ENCODE results near the gene SNTB2. TPM values are rescaled to one million over a fixed set of nuclear protein-coding genes. Genes with fewer than 3 reads are reported as not detected.

SNTB2 gene
- total RNA-seq, 1 donor: 35.5 TPM

DNA sequence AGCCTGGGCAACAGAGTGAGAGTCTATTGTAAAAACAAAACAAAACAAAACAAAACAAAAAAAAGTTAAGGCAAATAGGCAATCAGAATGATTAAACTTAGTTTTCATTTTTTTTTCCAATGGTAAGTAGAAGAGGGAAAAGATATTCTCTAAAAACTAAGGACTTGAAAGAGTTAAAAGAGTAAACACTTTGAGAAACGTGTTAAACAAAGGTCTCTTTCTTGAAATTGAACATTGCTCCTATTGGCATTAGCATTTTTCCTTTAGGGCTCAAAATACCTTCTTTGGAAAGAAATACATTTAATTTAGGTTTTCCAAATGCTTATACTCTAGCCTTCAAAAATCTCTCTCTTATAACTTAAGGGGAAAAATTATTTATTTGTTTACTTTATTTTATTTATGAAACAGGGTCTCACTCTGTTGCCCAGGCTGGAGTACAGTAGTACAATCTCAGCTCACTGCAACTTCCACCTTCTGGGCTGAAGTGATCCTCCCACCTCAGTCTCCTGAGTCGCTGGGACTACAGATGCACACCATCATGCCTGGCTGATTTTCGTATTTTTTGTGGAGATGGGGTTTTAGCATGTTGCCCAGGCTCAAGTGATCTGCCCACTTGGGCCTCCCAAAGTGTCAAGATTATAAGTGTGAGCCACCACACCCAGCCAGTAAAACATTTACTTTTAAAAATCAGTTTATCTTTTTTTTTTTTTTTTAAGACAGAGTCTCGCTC is 79.5 kb downstream of the SNTB2 start:
- no peak overlapping the region for H2AFZ ChIP-seq (ENCODE audit: low read length)
- H3K79me2 ChIP-seq (ENCODE audit: insufficient read depth, low read length): peaks cover 14% of the 10 kb centered on the region
- no peak overlapping the region for H3K27ac ChIP-seq (ENCODE audit: low read depth, low read length)
- H3K4me1 ChIP-seq (ENCODE audit: insufficient read depth, low read length): peaks cover 12% of the 10 kb centered on the region
- TF ChIP-seq, protein P1, sequence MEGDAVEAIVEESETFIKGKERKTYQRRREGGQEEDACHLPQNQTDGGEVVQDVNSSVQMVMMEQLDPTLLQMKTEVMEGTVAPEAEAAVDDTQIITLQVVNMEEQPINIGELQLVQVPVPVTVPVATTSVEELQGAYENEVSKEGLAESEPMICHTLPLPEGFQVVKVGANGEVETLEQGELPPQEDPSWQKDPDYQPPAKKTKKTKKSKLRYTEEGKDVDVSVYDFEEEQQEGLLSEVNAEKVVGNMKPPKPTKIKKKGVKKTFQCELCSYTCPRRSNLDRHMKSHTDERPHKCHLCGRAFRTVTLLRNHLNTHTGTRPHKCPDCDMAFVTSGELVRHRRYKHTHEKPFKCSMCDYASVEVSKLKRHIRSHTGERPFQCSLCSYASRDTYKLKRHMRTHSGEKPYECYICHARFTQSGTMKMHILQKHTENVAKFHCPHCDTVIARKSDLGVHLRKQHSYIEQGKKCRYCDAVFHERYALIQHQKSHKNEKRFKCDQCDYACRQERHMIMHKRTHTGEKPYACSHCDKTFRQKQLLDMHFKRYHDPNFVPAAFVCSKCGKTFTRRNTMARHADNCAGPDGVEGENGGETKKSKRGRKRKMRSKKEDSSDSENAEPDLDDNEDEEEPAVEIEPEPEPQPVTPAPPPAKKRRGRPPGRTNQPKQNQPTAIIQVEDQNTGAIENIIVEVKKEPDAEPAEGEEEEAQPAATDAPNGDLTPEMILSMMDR (IDR thresholded peaks at IDR 0.05; ENCODE audit: extremely low read depth, low read depth, low read length): no peak
- DNase-seq (ENCODE audit: insufficient read length, low spot score, missing footprints): no peak
- H3K36me3 ChIP-seq (ENCODE audit: insufficient read depth, low read length): peaks cover 15% of the 10 kb centered on the region
- no peak overlapping the region for H3K4me2 ChIP-seq (ENCODE audit: insufficient read depth, low read length)
- no peak overlapping the region for H3K4me3 ChIP-seq (ENCODE audit: insufficient read depth, low read length)
- no peaks in the 10 kb centered on the region for H3K27me3 ChIP-seq (ENCODE audit: insufficient read depth, low read length)
- no peaks in the 10 kb centered on the region for H3K9me3 ChIP-seq (ENCODE audit: low read depth, low read length)
- H4K20me1 ChIP-seq (ENCODE audit: insufficient read depth, low read length): no peaks in the 10 kb centered on the region

DNA sequence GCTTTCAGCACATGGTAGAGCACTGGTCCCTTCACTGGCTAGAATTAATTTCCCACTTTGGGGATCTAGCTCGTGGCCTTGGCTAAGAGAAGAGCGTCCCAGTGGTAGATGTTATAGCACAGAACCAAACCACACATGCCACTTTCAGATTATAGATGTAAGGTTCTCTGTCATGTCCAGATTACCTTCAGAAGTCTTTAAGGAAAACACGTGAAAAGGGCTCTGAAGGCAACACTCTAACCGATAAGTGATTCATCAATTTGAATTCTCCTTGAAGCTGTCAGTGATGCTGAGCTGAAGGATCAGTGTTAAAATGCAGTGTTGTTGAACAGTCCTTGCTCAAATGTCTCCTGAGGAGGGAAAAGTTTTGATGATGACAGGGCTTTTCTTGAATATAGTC is 80.7 kb downstream of the SNTB2 start:
- H3K27ac ChIP-seq (ENCODE audit: low read depth, low read length): no peak overlapping the region

DNA sequence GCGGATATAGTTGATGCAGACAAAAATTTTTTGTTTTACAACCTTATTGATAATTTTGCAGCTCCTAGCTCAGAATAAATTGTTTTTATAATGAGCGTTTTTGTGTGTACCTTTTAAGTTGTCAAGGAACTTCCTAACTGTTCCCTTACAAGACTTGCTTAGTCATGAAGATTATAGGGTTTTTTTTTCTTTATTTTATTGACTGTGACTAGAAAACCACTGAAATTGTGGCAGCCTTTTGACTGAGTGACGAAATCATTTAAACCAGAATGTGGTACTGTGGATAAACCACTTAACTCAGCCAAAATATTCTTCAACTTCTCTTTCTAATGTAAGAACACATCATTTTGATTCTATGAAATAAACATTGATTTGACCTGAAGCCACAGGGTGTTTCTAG is 83.4 kb downstream of the SNTB2 start:
- Histone ChIP-seq H3K9me3 (ENCODE audit: low read depth, low read length) (no peaks in the 10 kb centered on the region), H3K27ac (ENCODE audit: low read depth, low read length) (peak overlapping the region; percentile 63), H3K79me2 (ENCODE audit: insufficient read depth, low read length) (no peaks in the 10 kb centered on the region), H4K20me1 (ENCODE audit: insufficient read depth, low read length) (no peaks in the 10 kb centered on the region), H3K27me3 (ENCODE audit: insufficient read depth, low read length) (no peaks in the 10 kb centered on the region), H3K36me3 (ENCODE audit: insufficient read depth, low read length) (peaks cover 5% of the 10 kb centered on the region), H3K4me1 (ENCODE audit: insufficient read depth, low read length) (peaks cover 32% of the 10 kb centered on the region), H2AFZ (ENCODE audit: low read length) (no peak overlapping the region), H3K4me2 (ENCODE audit: insufficient read depth, low read length) (no peak overlapping the region), H3K4me3 (ENCODE audit: insufficient read depth, low read length) (no peak overlapping the region)
- TF ChIP-seq, protein P1 (IDR thresholded peaks at IDR 0.05; ENCODE audit: extremely low read depth, low read depth, low read length): no peak
- DNase-seq (ENCODE audit: insufficient read length, low spot score, missing footprints): no peak

More for the DNA sequence above, 80.7 kb downstream of the SNTB2 start:
- H4K20me1 ChIP-seq (ENCODE audit: insufficient read depth, low read length): no peaks in the 10 kb centered on the region
- no peaks in the 10 kb centered on the region for H3K27me3 ChIP-seq (ENCODE audit: insufficient read depth, low read length)
- H3K4me2 ChIP-seq (ENCODE audit: insufficient read depth, low read length): no peak overlapping the region
- H3K79me2 ChIP-seq (ENCODE audit: insufficient read depth, low read length): peaks cover 6% of the 10 kb centered on the region
- no peak overlapping the region for H3K4me3 ChIP-seq (ENCODE audit: insufficient read depth, low read length)
- no peak for DNase-seq (ENCODE audit: insufficient read length, low spot score, missing footprints)
- H3K4me1 ChIP-seq (ENCODE audit: insufficient read depth, low read length): peaks cover 15% of the 10 kb centered on the region
- no peaks in the 10 kb centered on the region for H3K9me3 ChIP-seq (ENCODE audit: low read depth, low read length)
- H3K36me3 ChIP-seq (ENCODE audit: insufficient read depth, low read length): peaks cover 6% of the 10 kb centered on the region
- TF ChIP-seq, protein P1 (IDR thresholded peaks at IDR 0.05; ENCODE audit: extremely low read depth, low read depth, low read length): no peak
- no peak overlapping the region for H2AFZ ChIP-seq (ENCODE audit: low read length)

DNA sequence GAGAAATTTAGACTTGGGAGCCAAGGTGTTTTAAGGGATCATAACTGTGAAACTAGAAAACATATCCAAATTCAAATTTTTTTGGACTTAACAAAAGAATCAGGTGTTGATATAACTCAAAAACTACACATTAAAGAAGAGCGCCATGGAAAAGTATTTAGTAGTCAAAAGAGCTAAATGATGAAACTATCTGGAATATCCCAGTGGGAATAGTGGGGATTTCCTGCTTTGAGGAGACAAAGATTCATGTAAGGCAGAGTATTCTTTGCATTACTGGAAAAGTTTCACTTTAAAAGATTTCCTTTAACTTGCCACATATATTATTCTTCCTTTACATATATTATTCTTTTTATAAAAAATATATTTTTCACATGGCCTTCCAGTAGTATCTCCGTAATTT is 83.9 kb downstream of the SNTB2 start:
- no peaks in the 10 kb centered on the region for H3K9me3 ChIP-seq (ENCODE audit: low read depth, low read length)
- no peak overlapping the region for H2AFZ ChIP-seq (ENCODE audit: low read length)
- H3K79me2 ChIP-seq (ENCODE audit: insufficient read depth, low read length): no peaks in the 10 kb centered on the region
- DNase-seq (ENCODE audit: insufficient read length, low spot score, missing footprints): no peak
- peak overlapping the region; percentile 63 for H3K27ac ChIP-seq (ENCODE audit: low read depth, low read length)
- H3K4me1 ChIP-seq (ENCODE audit: insufficient read depth, low read length): peaks cover 36% of the 10 kb centered on the region
- H3K4me3 ChIP-seq (ENCODE audit: insufficient read depth, low read length): no peak overlapping the region
- H3K36me3 ChIP-seq (ENCODE audit: insufficient read depth, low read length): peaks cover 5% of the 10 kb centered on the region
- H4K20me1 ChIP-seq (ENCODE audit: insufficient read depth, low read length): no peaks in the 10 kb centered on the region
- no peaks in the 10 kb centered on the region for H3K27me3 ChIP-seq (ENCODE audit: insufficient read depth, low read length)
- H3K4me2 ChIP-seq (ENCODE audit: insufficient read depth, low read length): no peak overlapping the region
- TF ChIP-seq, protein P1 (IDR thresholded peaks at IDR 0.05; ENCODE audit: extremely low read depth, low read depth, low read length): no peak
